HFFc6 (cell line): Measurements from ENCODE around the gene POLA2. TPM values are rescaled to one million over a fixed set of nuclear protein-coding genes. Genes with fewer than 3 reads are reported as not detected.

Experiments
- DNase-seq: peaks from one replicate; pipeline ENCODE4 v3.0.0-alpha.2; 2018
- H3K27ac Mint-ChIP-seq: 2 replicates; pipeline ENCODE4 v1.8.0; 2020; ENCODE audit warnings: mild to moderate bottlenecking, mixed read lengths
- H3K27me3 Mint-ChIP-seq: 2 replicates; pipeline ENCODE4 v1.8.0; 2021; ENCODE audit warnings: mild to moderate bottlenecking, moderate library complexity, mixed read lengths; ENCODE audit not compliant: insufficient read depth
- H3K36me3 Mint-ChIP-seq: 2 replicates; pipeline ENCODE4 v1.8.0; 2021; ENCODE audit warnings: low read depth, mixed read lengths
- H3K4me1 Mint-ChIP-seq: 2 replicates; pipeline ENCODE4 v1.8.0; 2020; ENCODE audit warnings: low read depth, mixed read lengths
- H3K4me3 Mint-ChIP-seq: 2 replicates; pipeline ENCODE4 v1.8.0; 2020; ENCODE audit warnings: mild to moderate bottlenecking, moderate library complexity, mixed read lengths
- H3K9me3 Mint-ChIP-seq: 2 replicates; pipeline ENCODE4 v1.8.0; 2020; ENCODE audit warnings: mild to moderate bottlenecking, mixed read lengths
- CTCF ChIP-seq: fragments of 200-600 bp; sonication (generic); IDR thresholded peaks from 2 replicates; pipeline ENCODE4 v1.5.0; 2021; ENCODE audit warnings: antibody characterized with exemption, mild to moderate bottlenecking
- total RNA-seq, 6 experiments: library from RNA; stranded (reverse); fragmentation: NEBNext Ultra II Directional; extraction: Animal tissue kit (Norgen Biotek cat#: 25700); gene quantifications; 2 replicates in 1 of 6; 3 replicates in 5 of 6; pipeline ENCODE4 v1.2.3, GENCODE V29; 2021

The POLA2 gene
- total RNA-seq, 6 experiments from 2014 or later, result 8.6 to 18.3 (median 15.3) TPM

- Mint-ChIP-seq H3K27ac (no peak overlapping the region), H3K4me1 (peaks cover 54% of the 10 kb centered on the region), H3K9me3 (no peaks in the 10 kb centered on the region), H3K4me3 (no peak overlapping the region), H3K27me3 (no peaks in the 10 kb centered on the region; the same call in 1 of the 2 replicates), H3K36me3 (peaks cover 10% of the 10 kb centered on the region; the same call in 1 of the 2 replicates)
- DNase-seq, result no peak
- no peak for TF ChIP-seq CTCF
Measured at GRCh38 chr11:65295571-65296341, 34.0 kb downstream of the POLA2 start.

GRCh38 chr11:65297026-65297672 is 35.4 kb downstream of the POLA2 start:
- no peak for TF ChIP-seq CTCF
- H3K9me3 Mint-ChIP-seq, result no peaks in the 10 kb centered on the region
- peaks cover 10% of the 10 kb centered on the region; the same call in 1 of the 2 replicates for H3K36me3 Mint-ChIP-seq
- peaks cover 47% of the 10 kb centered on the region for H3K4me1 Mint-ChIP-seq
- no peak for DNase-seq
- H3K4me3 Mint-ChIP-seq, result no peak overlapping the region
- no peaks in the 10 kb centered on the region; the same call in 1 of the 2 replicates for H3K27me3 Mint-ChIP-seq
- peak overlapping the region; percentile 48 for H3K27ac Mint-ChIP-seq

GRCh38 chr11:65298131-65298535 is 36.4 kb downstream of the POLA2 start:
- no peak for DNase-seq
- Mint-ChIP-seq H3K36me3 (peaks cover 10% of the 10 kb centered on the region; the same call in 1 of the 2 replicates), H3K9me3 (no peaks in the 10 kb centered on the region), H3K4me1 (peaks cover 39% of the 10 kb centered on the region), H3K27me3 (no peaks in the 10 kb centered on the region; the same call in 1 of the 2 replicates), H3K4me3 (peak overlapping the region; percentile 56; the same call in 1 of the 2 replicates), H3K27ac (peak overlapping the region; percentile 95)
- TF ChIP-seq CTCF, result no peak

- peaks cover 36% of the 10 kb centered on the region for H3K4me1 Mint-ChIP-seq
- peak overlapping the region; percentile 56; the same call in 1 of the 2 replicates for H3K4me3 Mint-ChIP-seq
- TF ChIP-seq CTCF, result no peak
- no peaks in the 10 kb centered on the region for H3K9me3 Mint-ChIP-seq
- peaks cover 9% of the 10 kb centered on the region; the same call in 1 of the 2 replicates for H3K36me3 Mint-ChIP-seq
- no peaks in the 10 kb centered on the region; the same call in 1 of the 2 replicates for H3K27me3 Mint-ChIP-seq
- peak; percentile 77 for DNase-seq
- H3K27ac Mint-ChIP-seq, result peak overlapping the region; percentile 95
Measured at GRCh38 chr11:65298655-65299179, 37.0 kb downstream of the POLA2 start.

GRCh38 chr11:65300621-65301275 is 39.0 kb downstream of the POLA2 start:
- DNase-seq, result no peak
- no peak for TF ChIP-seq CTCF
- Mint-ChIP-seq H3K9me3 (no peaks in the 10 kb centered on the region), H3K4me1 (peaks cover 37% of the 10 kb centered on the region), H3K27me3 (no peaks in the 10 kb centered on the region; the same call in 1 of the 2 replicates), H3K4me3 (no peak overlapping the region), H3K36me3 (0 out of 2 replicates have a peak, but pooled peaks cover 7% of the 10 kb centered on the region), H3K27ac (no peak overlapping the region)
